GM12891 (cell line): Measurements from ENCODE around the gene SLC28A1.

Experiments used
- PAX5 ChIP-seq: IDR thresholded peaks from 2 replicates; pipeline ENCODE4 v1.6.1; 2011; ENCODE audit warnings: low read length, moderate library complexity, mild to moderate bottlenecking; ENCODE audit not compliant: insufficient read depth, severe bottlenecking
- POLR2A ChIP-seq: IDR thresholded peaks from 2 replicates; pipeline ENCODE4 v1.6.1; 2011; ENCODE audit warnings: low read depth, low read length, control low read depth
- POLR2AphosphoS5 ChIP-seq: IDR thresholded peaks from 2 replicates; pipeline ENCODE4 v1.6.1; 2011; ENCODE audit warnings: low read depth, low read length, control low read depth
- POU2F2 ChIP-seq: IDR thresholded peaks from 2 replicates; pipeline ENCODE4 v1.6.1; 2011; ENCODE audit warnings: low read depth, mild to moderate bottlenecking, control low read depth, low read length, moderate library complexity
- SPI1 ChIP-seq: IDR thresholded peaks from 2 replicates; pipeline ENCODE4 v1.6.1; 2011; ENCODE audit warnings: low read depth, low read length, control low read depth
- TAF1 ChIP-seq: IDR thresholded peaks from 2 replicates; pipeline ENCODE4 v1.6.1; 2011; ENCODE audit warnings: low read depth, low read length, control low read depth

- TF ChIP-seq POLR2AphosphoS5 (no peak), POLR2A (0 out of 2 replicates have a peak, but pooled peaks have one; percentile 38), TAF1 (0 out of 2 replicates have a peak, but pooled peaks have one; percentile 17), SPI1 (no peak), POU2F2 (no peak), PAX5 (no peak)
Observed at GRCh38 chr15:84980196-84981053, 96.0 kb downstream of the SLC28A1 start.
